ENCODE results near the gene OR2A1. TPM values are rescaled to one million over a fixed set of nuclear protein-coding genes. Genes with fewer than 3 reads are reported as not detected.
"Not testable (repeated sequence)": the region's sequence is repeated elsewhere in the genome, so short reads cannot be mapped to it uniquely, and the experiment has no call there.

The OR2A1 gene
- total RNA-seq, 2 experiments from 2014 or later: 0.11 to 0.19 TPM

DNA sequence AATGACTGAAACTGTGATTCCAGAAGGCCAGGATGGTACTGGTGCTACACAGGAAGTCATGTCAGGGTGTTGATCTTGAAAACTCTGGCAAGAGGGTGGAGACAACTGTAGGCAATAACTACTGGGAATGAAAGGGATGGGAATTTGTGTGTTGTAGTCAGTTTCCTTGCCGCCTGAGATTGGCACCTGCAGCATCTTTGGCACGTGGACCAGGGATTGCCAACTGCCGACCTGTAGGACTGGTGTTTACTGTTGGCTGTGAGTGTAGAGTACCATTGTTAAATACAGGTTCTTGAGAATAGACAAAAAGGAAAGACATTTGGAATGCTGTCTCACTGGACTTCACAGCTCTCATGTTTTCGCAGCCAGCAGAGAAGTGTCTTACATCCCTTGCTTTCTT is 11.1 kb downstream of the OR2A1 start:
- H3K36me3 Mint-ChIP-seq (ENCODE audit: low read depth); DNase-seq; POLR2A ChIA-PET; H3K27me3 ChIP-seq (ENCODE audit: control insufficient read depth in 1 of 2, insufficient read depth in 2 of 2, low read length in 2 of 2); CTCF ChIA-PET; ATAC-seq (ENCODE audit: poor library complexity); H3K4me3 ChIP-seq (ENCODE audit: low read length); intact Hi-C loops (cut with DNase I, micrococcal nuclease); H3K9me3 Mint-ChIP-seq; H3K4me1 Mint-ChIP-seq (ENCODE audit: low read depth); H3K4me1 ChIP-seq (ENCODE audit: insufficient read depth, low read length); H3K27ac Mint-ChIP-seq; H3K27me3 Mint-ChIP-seq; H3K36me3 ChIP-seq (ENCODE audit: insufficient read depth, low read length); H3K4me3 Mint-ChIP-seq; H3K9me3 ChIP-seq (ENCODE audit: control insufficient read depth in 1 of 2, insufficient read depth in 1 of 2, low read length in 2 of 2); H3K27ac ChIP-seq (ENCODE audit: low read depth in 1 of 2, low read length in 2 of 2): not testable (repeated sequence)

DNA sequence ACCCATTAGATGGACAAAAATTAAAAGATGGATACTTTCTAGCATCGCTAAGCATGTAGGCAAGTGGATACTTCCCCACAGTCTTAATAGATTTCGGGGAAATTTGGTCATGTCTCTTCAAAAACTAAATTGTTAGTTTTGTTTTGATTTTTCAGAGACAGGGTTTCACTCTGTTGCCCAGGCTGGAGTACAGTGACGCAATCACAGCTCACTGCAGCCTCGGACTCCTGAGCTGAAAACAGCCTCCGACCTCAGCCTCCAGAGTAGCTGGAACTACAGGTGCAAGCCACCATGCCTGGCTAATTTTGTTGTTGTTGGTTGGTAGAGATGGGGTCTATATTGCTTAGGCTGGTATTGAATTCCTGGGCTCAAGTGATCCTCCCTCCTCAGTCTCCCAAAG is 13.6 kb downstream of the OR2A1 start:
- H3K9me3 Mint-ChIP-seq; H3K27ac Mint-ChIP-seq; H3K4me3 Mint-ChIP-seq; ATAC-seq (ENCODE audit: poor library complexity); DNase-seq; H3K36me3 ChIP-seq (ENCODE audit: insufficient read depth, low read length); H3K4me1 ChIP-seq (ENCODE audit: insufficient read depth, low read length); POLR2A ChIA-PET; H3K27ac ChIP-seq (ENCODE audit: low read depth in 1 of 2, low read length in 2 of 2); intact Hi-C loops (cut with DNase I, micrococcal nuclease); H3K27me3 Mint-ChIP-seq; H3K27me3 ChIP-seq (ENCODE audit: control insufficient read depth in 1 of 2, insufficient read depth in 2 of 2, low read length in 2 of 2); H3K9me3 ChIP-seq (ENCODE audit: control insufficient read depth in 1 of 2, insufficient read depth in 1 of 2, low read length in 2 of 2); H3K4me1 Mint-ChIP-seq (ENCODE audit: low read depth); H3K4me3 ChIP-seq (ENCODE audit: low read length); CTCF ChIA-PET; H3K36me3 Mint-ChIP-seq (ENCODE audit: low read depth): not testable (repeated sequence)

DNA sequence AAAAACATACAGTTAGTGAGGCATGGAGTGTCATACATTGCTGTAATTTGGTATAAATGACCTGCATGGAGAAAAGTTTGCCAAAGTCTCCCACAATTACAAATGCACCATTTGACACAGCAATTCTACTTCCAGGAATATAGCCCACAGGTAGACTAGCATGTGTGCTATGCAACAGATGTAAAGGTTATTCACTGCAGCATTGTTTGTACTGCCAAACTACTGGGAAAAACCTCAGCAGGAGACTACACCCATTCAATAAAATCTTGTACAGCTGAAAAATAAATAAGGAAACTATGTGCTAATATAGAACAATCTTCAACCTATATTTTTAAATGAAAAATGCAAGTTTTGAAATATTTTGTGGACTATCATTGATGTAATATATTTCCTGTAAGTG is 17.8 kb downstream of the OR2A1 start:
- H3K4me3 Mint-ChIP-seq: not testable (repeated sequence)

DNA sequence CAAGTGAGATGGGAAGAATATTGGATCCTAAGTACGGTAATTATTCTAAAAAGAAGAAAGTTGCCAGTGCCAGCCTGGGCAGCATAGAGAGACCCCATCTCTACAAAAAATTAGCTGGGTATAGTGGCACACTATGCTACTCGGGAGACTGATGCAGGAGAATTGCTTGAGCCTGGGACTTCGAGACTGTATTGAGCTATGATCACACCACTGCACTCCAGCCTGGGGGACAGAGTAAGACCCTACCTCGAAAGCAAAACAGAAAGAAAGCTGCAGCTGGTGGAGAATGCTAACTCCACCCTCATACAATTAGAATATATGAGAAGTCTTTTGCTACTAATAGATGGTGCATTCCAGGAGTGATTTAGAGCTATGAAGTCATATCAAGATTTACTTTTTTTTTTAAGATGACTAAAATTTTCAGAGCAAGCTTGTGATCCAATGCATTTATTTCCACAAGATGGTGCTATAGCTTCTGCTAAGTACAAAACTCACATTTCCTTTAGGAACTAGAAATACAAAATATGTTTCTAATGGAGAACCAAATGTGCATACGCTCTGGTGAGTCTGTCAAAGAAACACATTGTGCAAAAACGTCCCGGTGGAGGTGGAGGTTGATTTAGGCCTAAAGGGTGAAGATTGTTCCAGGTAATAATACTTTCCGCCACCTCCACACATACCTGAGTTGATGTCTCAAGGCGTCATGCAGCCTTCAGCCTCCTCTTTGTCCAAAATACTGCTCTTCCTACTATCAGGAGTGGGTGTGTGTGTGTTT is 19.2 kb downstream of the OR2A1 start:
- intact Hi-C loops (cut with DNase I, micrococcal nuclease); H3K27ac ChIP-seq (ENCODE audit: low read depth in 1 of 2, low read length in 2 of 2); H3K4me1 ChIP-seq (ENCODE audit: insufficient read depth, low read length); POLR2A ChIA-PET; H3K4me1 Mint-ChIP-seq (ENCODE audit: low read depth); H3K9me3 ChIP-seq (ENCODE audit: control insufficient read depth in 1 of 2, insufficient read depth in 1 of 2, low read length in 2 of 2); H3K4me3 ChIP-seq (ENCODE audit: low read length); H3K27ac Mint-ChIP-seq; H3K9me3 Mint-ChIP-seq; H3K36me3 Mint-ChIP-seq (ENCODE audit: low read depth); H3K4me3 Mint-ChIP-seq; DNase-seq; CTCF ChIA-PET; H3K27me3 Mint-ChIP-seq; H3K27me3 ChIP-seq (ENCODE audit: control insufficient read depth in 1 of 2, insufficient read depth in 2 of 2, low read length in 2 of 2); H3K36me3 ChIP-seq (ENCODE audit: insufficient read depth, low read length): not testable (repeated sequence)
- peak; percentile 70 for ATAC-seq (ENCODE audit: poor library complexity)

More for the DNA sequence above, 17.8 kb downstream of the OR2A1 start:
- ATAC-seq (ENCODE audit: poor library complexity); H3K4me1 ChIP-seq (ENCODE audit: insufficient read depth, low read length); H3K27me3 ChIP-seq (ENCODE audit: control insufficient read depth in 1 of 2, insufficient read depth in 2 of 2, low read length in 2 of 2); H3K9me3 ChIP-seq (ENCODE audit: control insufficient read depth in 1 of 2, insufficient read depth in 1 of 2, low read length in 2 of 2); DNase-seq; H3K9me3 Mint-ChIP-seq; H3K36me3 ChIP-seq (ENCODE audit: insufficient read depth, low read length); intact Hi-C loops (cut with DNase I, micrococcal nuclease); H3K27ac Mint-ChIP-seq; H3K27me3 Mint-ChIP-seq; H3K4me1 Mint-ChIP-seq (ENCODE audit: low read depth); H3K4me3 ChIP-seq (ENCODE audit: low read length); H3K27ac ChIP-seq (ENCODE audit: low read depth in 1 of 2, low read length in 2 of 2); H3K36me3 Mint-ChIP-seq (ENCODE audit: low read depth); CTCF ChIA-PET; POLR2A ChIA-PET: not testable (repeated sequence)

DNA sequence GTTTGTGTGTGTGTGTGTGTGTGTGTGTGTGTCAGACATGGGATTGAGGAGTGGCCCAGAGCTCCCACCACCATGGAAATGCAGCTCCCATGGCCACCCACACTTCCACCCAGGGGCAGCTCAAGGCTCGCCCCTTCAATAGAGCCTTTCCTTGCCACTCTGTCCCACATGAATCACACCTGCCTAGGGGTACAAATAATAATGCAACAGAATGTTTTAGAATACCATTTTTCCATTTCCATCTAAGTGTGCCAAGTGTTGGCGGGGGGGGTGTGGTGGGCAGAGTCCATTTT is 19.7 kb downstream of the OR2A1 start:
- H3K4me1 Mint-ChIP-seq (ENCODE audit: low read depth); H3K9me3 ChIP-seq (ENCODE audit: control insufficient read depth in 1 of 2, insufficient read depth in 1 of 2, low read length in 2 of 2); H3K27me3 Mint-ChIP-seq; CTCF ChIA-PET; H3K36me3 Mint-ChIP-seq (ENCODE audit: low read depth); H3K4me3 ChIP-seq (ENCODE audit: low read length); intact Hi-C loops (cut with DNase I, micrococcal nuclease); H3K27ac ChIP-seq (ENCODE audit: low read depth in 1 of 2, low read length in 2 of 2); H3K27me3 ChIP-seq (ENCODE audit: control insufficient read depth in 1 of 2, insufficient read depth in 2 of 2, low read length in 2 of 2); H3K4me1 ChIP-seq (ENCODE audit: insufficient read depth, low read length); POLR2A ChIA-PET; H3K36me3 ChIP-seq (ENCODE audit: insufficient read depth, low read length); H3K4me3 Mint-ChIP-seq; H3K27ac Mint-ChIP-seq; ATAC-seq (ENCODE audit: poor library complexity); H3K9me3 Mint-ChIP-seq: not testable (repeated sequence)
- peak in 1 of 14 experiments; percentile 0 for DNase-seq

DNA sequence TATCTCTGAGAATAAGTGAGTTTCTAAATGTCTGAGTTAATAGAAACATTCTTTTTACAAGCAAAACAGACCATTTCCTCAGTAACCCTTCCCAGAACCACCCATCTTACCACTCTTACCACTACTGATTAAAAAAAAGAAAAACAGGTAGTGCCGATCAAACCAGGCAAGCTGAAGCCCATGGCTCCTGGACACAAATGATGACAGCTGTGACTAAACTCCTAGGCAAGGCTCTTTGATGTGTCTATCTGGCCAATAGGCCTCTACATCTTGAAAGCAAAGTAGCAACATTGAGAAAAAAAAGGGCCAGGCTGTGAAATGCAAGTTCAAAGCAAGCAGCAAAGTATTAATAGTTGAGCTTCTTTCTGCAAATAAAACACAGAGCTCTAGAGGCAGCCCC is 36.4 kb downstream of the OR2A1 start:
- H3K4me1 ChIP-seq (ENCODE audit: insufficient read depth, low read length); H3K9me3 Mint-ChIP-seq; H3K36me3 Mint-ChIP-seq (ENCODE audit: low read depth); H3K9me3 ChIP-seq (ENCODE audit: control insufficient read depth in 1 of 2, insufficient read depth in 1 of 2, low read length in 2 of 2); H3K27ac ChIP-seq (ENCODE audit: low read depth in 1 of 2, low read length in 2 of 2); H3K27me3 Mint-ChIP-seq; H3K36me3 ChIP-seq (ENCODE audit: insufficient read depth, low read length); H3K4me3 ChIP-seq (ENCODE audit: low read length); H3K27me3 ChIP-seq (ENCODE audit: control insufficient read depth in 1 of 2, insufficient read depth in 2 of 2, low read length in 2 of 2); H3K4me1 Mint-ChIP-seq (ENCODE audit: low read depth); H3K4me3 Mint-ChIP-seq; intact Hi-C loops (cut with DNase I, micrococcal nuclease); POLR2A ChIA-PET; DNase-seq; CTCF ChIA-PET; H3K27ac Mint-ChIP-seq: not testable (repeated sequence)
- ATAC-seq (ENCODE audit: poor library complexity): peak; percentile 87

DNA sequence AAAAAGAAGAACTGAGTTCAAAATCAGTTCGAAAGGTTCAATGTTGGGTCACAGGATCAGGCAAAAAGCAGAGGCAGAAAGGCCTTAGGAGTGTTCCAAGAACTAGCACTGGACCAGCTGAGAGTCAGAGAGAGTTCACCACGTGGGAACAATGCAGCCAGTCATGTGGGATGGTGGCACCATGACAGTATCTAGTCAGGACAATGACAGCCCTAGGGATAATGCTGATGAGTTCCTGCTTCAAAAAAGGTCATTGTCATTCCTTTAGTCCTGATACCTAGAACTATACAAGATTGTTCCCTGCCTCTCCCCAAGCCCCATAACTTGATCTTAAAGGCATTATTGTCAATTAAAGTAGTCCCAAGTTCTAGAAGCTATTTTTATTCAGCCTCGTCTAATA is 39.4 kb downstream of the OR2A1 start:
- intact Hi-C loops (cut with DNase I, micrococcal nuclease); CTCF ChIA-PET; H3K27ac Mint-ChIP-seq: not testable (repeated sequence)

More for the DNA sequence above, 39.4 kb downstream of the OR2A1 start:
- H3K9me3 ChIP-seq (ENCODE audit: control insufficient read depth in 1 of 2, insufficient read depth in 1 of 2, low read length in 2 of 2); H3K4me3 Mint-ChIP-seq; H3K36me3 ChIP-seq (ENCODE audit: insufficient read depth, low read length); H3K27ac ChIP-seq (ENCODE audit: low read depth in 1 of 2, low read length in 2 of 2); POLR2A ChIA-PET; ATAC-seq (ENCODE audit: poor library complexity); H3K27me3 Mint-ChIP-seq; H3K27me3 ChIP-seq (ENCODE audit: control insufficient read depth in 1 of 2, insufficient read depth in 2 of 2, low read length in 2 of 2); H3K4me3 ChIP-seq (ENCODE audit: low read length); H3K4me1 Mint-ChIP-seq (ENCODE audit: low read depth); H3K36me3 Mint-ChIP-seq (ENCODE audit: low read depth); H3K9me3 Mint-ChIP-seq: not testable (repeated sequence)
- H3K4me1 ChIP-seq (ENCODE audit: insufficient read depth, low read length): peaks cover 12% of the 10 kb centered on the region
- peak in 1 of 14 experiments; percentile 0 for DNase-seq

Data from CD4-positive, alpha-beta T cell (primary cell).